Neutrophil (primary cell): ENCODE results near the gene ARNT2.

Experiments used
- H3K27ac ChIP-seq: fragments of 200-600 bp; sonication (generic); 2 replicates; pipeline ENCODE4 v1.5.1; 2016; ENCODE audit warnings: mild to moderate bottlenecking, moderate library complexity
- H3K27me3 ChIP-seq: fragments of 200-600 bp; sonication (generic); 2 replicates; pipeline ENCODE4 v1.6.0; 2016; ENCODE audit warnings: mild to moderate bottlenecking
- H3K36me3 ChIP-seq: fragments of 200-600 bp; sonication (generic); 2 replicates; pipeline ENCODE4 v1.5.1; 2017
- H3K4me1 ChIP-seq, 2 experiments: fragments of 200-600 bp in 1 of 2; sonication (generic) in 1 of 2; 1 replicate in 1 of 2; 2 replicates in 1 of 2; pipeline versions ENCODE4 v1.5.1 to v1.6.1; 2013 to 2016; ENCODE audit warnings: low read depth in 1 of 2, low read length in 1 of 2, mild to moderate bottlenecking in 1 of 2, moderate library complexity in 1 of 2; ENCODE audit not compliant: control insufficient read depth in 1 of 2, insufficient read depth in 1 of 2
- H3K4me3 ChIP-seq, 2 experiments: fragments of 200-600 bp in 1 of 2; sonication (generic) in 1 of 2; 1 replicate in 1 of 2; 2 replicates in 1 of 2; pipeline ENCODE4 v1.5.1; 2013 to 2016; ENCODE audit warnings: low read depth in 1 of 2, low read length in 1 of 2, mild to moderate bottlenecking in 1 of 2, moderate library complexity in 1 of 2
- H3K9me3 ChIP-seq: fragments of 200-600 bp; sonication (generic); 2 replicates; pipeline ENCODE4 v1.5.1; 2016
- TF ChIP-seq, protein P1 (sequence below): fragments of 200-600 bp; sonication (generic); IDR thresholded peaks from 2 replicates; pipeline ENCODE4 v1.5.1; 2016; ENCODE audit warnings: antibody characterized with exemption

ARNT2 gene

DNA sequence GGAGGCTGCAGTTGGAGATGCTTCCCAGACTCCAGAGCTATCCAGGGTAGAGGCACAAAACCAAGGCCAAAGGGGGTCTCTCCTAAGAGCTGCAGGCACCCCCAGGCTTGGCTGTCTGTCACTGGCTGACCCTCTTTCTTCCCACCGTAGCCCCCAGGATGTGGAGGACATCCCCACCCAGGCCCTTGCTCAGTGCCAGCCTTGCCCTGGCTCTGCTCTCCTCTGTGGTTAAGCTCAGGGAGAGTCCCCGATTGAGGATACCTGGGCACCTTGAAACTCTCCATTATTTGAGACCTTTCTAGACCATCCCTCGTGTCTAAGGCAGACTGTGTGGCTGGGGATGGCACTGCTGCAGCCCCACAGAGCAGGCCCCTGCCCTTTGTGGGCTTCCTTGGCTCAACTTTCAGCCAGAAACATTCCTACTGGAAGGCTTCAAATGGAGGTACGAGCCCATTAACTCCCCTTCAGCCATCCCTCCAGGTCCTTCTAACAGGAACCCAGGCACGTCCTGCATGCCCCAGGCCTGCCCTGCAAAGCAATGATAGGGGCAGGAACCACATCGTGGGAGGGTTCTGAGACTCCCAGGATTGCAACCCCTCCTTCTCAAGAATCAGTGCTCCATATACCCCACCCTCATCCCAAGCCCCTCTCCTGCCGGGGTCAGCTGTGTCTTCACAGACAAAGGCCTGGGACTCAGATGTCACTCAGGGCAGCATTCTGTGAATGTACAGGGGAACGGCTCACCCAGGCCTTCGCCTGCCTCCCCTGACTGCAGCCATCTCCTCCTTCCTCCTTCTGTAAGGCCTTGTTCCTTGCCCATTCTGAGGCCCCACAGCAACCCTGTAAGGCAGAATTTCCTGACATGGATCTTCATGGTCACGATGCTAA is 188.0 kb downstream of the ARNT2 start:
- no peaks in the 10 kb centered on the region for H3K27me3 ChIP-seq
- H3K4me1 ChIP-seq: no peaks in the 10 kb centered on the region
- TF ChIP-seq, protein P1, sequence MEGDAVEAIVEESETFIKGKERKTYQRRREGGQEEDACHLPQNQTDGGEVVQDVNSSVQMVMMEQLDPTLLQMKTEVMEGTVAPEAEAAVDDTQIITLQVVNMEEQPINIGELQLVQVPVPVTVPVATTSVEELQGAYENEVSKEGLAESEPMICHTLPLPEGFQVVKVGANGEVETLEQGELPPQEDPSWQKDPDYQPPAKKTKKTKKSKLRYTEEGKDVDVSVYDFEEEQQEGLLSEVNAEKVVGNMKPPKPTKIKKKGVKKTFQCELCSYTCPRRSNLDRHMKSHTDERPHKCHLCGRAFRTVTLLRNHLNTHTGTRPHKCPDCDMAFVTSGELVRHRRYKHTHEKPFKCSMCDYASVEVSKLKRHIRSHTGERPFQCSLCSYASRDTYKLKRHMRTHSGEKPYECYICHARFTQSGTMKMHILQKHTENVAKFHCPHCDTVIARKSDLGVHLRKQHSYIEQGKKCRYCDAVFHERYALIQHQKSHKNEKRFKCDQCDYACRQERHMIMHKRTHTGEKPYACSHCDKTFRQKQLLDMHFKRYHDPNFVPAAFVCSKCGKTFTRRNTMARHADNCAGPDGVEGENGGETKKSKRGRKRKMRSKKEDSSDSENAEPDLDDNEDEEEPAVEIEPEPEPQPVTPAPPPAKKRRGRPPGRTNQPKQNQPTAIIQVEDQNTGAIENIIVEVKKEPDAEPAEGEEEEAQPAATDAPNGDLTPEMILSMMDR: no peak
- H3K4me3 ChIP-seq: no peak overlapping the region
- H3K9me3 ChIP-seq: no peaks in the 10 kb centered on the region
- H3K27ac ChIP-seq: no peak overlapping the region
- H3K36me3 ChIP-seq: no peaks in the 10 kb centered on the region

DNA sequence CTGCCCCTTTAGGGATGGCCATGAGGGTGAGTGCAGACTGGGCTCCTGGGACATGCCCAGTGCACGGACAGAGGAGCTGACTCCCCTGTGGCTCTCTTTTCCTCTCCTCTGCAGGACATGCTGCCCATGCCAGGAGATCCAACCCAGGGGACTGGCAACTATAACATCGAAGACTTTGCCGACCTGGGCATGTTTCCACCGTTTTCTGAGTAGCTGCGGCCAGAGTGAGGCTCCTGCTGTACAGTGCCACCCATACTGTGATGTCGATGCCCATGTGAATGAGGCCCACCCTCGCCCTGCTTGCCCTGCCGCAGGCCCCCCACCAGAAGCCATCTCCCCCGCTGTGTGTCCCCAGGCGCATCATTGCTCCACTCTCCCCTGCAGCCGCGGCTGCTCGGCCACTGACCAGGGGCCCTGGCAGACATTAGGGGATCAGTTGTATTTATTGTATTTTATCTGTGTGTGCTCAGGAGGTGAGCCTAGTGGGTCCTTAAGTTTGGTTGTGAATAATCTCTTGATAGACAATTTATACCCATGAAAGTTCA is 189.4 kb downstream of the ARNT2 start:
- no peaks in the 10 kb centered on the region for H3K9me3 ChIP-seq
- no peaks in the 10 kb centered on the region for H3K4me1 ChIP-seq
- H3K27me3 ChIP-seq: no peaks in the 10 kb centered on the region
- H3K27ac ChIP-seq: no peak overlapping the region
- no peak overlapping the region for H3K4me3 ChIP-seq
- TF ChIP-seq, protein P1: no peak
- H3K36me3 ChIP-seq: no peaks in the 10 kb centered on the region

DNA sequence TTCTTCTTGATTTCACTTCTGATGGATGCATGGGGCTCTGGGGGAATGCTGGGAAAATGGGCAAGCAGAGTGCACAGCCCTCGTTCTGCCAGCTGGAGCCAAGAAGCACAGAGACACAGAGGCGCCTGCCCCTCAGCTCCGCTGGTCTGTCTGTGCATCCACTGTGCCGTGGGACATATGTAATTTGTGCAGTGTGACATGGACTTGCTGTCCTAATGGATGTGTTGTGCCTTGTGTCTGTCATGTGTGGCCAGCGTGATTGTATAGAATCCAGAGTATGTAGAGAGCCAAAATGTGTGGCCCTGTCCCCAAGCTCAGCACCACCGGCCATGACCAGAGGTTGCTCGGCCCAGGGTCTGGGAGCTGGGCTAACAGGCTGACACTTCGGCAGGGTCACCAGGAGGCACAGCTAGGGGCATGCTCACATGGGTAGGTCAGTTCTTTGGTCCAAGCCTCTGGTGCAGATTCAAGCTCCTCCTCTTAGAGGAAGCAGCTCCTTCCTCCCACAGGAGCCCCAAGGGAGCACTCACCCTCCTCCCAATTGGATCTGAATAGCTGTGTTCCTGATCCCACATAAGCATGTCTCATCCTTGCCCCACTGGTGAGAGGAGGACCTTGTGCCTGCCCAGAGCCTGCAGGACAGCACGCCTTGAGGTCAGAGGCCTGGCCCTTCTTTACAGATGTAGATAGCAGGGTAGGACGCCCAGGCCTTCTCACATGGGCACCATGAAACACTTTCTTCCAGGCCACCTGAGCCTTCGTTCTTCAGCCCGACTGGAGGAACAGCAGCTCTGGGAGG is 190.1 kb downstream of the ARNT2 start:
- Histone ChIP-seq H3K4me1 (no peaks in the 10 kb centered on the region), H3K9me3 (no peaks in the 10 kb centered on the region), H3K27ac (no peak overlapping the region), H3K36me3 (no peaks in the 10 kb centered on the region), H3K4me3 (no peak overlapping the region), H3K27me3 (no peaks in the 10 kb centered on the region)
- TF ChIP-seq, protein P1: no peak

DNA sequence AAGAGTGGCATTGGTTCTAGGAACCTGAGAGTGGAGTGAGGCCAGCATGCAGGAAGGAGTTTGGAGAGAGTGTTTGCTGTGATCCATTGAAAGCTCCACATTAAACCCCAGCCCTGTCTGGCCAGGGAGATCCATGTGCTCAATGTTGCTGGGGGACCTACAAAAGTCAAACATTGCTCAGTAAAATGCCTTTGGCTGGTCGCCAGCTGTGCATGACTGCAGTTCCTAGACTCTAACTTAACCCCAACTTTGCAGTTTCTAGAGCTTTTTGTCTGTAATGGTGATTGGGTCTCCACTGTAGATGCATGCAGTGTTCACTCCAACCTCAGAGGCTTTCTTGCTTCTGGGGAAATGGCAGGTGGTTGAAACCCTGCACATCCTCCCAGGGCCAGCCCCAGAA is 191.2 kb downstream of the ARNT2 start:
- H3K9me3 ChIP-seq: no peaks in the 10 kb centered on the region
- H3K36me3 ChIP-seq: no peaks in the 10 kb centered on the region
- H3K4me3 ChIP-seq: no peak overlapping the region
- H3K27me3 ChIP-seq: no peaks in the 10 kb centered on the region
- no peaks in the 10 kb centered on the region for H3K4me1 ChIP-seq
- TF ChIP-seq, protein P1: no peak
- no peak overlapping the region for H3K27ac ChIP-seq

DNA sequence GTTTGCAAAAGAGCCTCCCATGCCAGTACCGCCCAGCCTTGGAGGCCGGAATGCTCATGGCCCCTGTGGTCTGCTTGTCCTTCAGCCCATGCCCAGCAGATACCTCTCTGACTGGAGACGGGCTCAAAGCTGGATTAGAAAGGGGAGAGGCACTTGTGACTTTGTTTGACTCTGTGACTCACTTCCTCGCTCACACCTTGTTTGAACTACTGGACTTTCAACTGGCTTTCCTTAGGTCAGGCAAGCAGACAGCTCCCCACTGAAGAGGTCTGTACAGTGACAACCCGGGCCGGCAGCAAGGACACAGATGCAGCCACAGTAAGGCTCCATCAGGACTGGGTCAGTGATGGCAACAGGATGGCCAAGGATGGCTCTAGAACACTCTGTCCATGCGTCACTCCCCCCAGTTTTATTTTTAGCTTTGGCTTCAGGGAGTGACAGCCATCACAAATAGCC is 192.4 kb downstream of the ARNT2 start:
- H3K4me1 ChIP-seq: no peaks in the 10 kb centered on the region
- no peaks in the 10 kb centered on the region for H3K9me3 ChIP-seq
- H3K27me3 ChIP-seq: peaks cover 4% of the 10 kb centered on the region
- TF ChIP-seq, protein P1: no peak
- no peak overlapping the region for H3K4me3 ChIP-seq
- H3K36me3 ChIP-seq: no peaks in the 10 kb centered on the region
- no peak overlapping the region for H3K27ac ChIP-seq
